HG03196 (cell line): ENCODE results near the gene NGFR.

ENCODE experiments used
- ATAC-seq: cut with Tn5 transposase; IDR thresholded peaks from one replicate; pipeline ENCODE4 v1.9.1; 2021; ENCODE audit not compliant: unreplicated experiment

The NGFR gene

DNA sequence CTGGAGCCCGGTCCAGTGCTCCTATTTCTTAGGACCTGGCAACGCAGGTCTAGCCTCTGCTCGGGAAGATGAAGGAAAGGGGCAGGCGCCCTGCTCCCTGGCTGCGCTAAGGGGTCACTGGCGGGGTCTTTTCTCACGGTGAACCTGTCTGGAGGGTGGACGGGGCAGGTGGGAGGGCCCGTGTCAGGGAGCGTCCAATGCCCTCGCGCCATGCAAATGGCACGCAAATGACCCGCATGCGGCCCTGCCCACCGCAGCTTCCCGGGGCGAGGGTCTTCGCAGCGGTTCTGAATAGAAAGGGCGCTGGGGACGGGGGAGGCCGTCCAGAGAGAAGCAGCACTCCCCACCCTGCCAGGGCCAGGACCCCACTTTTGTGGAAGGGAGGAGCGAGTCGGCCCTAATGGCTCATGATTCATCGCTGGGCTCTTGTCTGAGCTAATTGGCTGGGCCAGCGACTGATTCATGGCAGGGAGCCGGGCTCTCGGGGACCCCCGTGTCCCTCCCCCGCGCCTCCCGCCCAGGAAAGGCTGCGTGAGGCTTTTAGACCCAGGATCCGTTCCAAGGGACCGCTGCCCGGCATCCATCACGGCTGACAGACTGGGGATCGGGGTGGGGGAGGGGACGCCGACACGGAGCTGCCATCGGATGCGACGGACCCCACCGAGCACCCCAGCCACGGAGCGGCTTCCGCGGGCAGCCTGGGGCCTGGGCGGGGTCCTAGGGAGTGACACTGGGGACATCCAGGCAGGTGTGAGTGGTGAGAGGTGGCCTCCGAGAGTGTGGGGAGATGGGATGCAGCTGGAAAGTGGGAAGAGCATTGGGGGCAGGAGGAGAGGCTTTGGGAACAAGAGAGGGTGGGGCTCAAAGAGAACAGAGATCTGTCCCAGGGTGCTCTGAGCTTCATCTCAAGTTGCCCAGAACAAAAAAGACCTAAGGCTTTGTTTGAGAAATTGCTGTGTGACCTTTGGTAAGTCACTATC is 25.0 kb upstream of the NGFR start:
- no peak for ATAC-seq

DNA sequence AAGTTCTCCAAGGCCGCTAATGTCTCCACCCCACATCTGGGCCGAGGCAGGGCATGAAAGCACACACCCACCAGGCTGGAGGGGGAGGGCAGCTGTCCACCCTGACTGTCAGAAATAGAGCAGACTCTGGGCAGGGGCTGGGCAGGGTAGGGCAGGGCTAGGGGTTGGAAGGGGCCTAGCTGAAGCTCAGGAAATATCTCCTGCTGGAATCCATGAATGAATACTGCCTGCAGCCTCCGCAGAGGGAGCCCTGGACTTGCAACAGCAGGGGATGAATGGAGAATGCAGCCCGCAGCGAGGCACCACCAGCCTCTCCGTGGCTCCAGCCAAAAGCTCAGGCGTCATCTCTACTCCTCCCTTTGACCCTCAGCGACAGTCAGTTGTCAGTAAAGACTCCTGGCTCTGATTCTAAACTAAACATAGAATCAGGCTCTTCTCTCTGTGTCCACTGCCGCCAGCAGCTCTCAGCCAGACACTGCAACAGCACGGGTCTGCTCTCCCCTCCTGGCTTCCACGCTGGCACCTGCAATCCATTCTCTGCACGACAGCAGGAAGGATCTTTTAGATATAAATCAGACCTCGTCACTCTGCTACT is 23.9 kb upstream of the NGFR start:
- ATAC-seq, result no peak

DNA sequence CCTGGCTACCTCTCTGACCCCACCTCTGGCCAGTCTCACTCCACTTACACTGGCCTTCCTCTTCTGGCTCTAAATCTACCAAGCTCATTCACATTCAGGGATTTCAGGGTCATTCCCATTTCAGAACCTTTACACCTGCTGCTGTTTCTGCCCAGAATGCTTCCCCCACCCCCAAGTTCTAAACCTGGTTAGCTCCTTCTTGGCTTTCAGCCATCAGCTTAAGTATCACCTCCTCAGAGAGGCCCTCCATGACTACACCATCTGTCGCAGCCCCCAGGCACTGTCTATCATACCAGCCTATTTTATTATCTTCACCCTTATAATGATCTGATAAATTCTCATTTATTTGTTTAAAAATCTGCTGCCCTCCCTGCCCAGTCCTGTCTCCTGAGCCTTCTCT is 23.3 kb upstream of the NGFR start:
- no peak for ATAC-seq

DNA sequence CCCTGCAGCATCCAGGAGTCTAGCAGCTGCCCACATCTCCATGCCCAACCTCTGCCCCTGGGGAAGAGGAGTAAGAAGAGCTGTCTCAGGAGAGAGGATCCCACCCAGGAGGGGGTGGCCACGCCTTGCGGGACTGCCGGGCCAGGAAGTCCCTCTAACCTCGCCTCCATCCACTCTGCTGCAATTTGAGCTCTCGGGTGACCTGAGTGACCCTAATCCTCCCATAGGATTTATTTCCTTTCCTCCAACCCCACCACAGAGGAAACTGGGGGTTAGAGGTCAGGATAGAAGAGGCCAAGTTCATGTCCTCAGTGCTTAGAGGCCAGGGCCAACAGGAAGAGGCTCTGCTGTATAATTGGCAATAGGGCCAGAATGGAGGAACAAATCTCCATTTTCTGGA is 22.6 kb upstream of the NGFR start:
- ATAC-seq, result no peak

DNA sequence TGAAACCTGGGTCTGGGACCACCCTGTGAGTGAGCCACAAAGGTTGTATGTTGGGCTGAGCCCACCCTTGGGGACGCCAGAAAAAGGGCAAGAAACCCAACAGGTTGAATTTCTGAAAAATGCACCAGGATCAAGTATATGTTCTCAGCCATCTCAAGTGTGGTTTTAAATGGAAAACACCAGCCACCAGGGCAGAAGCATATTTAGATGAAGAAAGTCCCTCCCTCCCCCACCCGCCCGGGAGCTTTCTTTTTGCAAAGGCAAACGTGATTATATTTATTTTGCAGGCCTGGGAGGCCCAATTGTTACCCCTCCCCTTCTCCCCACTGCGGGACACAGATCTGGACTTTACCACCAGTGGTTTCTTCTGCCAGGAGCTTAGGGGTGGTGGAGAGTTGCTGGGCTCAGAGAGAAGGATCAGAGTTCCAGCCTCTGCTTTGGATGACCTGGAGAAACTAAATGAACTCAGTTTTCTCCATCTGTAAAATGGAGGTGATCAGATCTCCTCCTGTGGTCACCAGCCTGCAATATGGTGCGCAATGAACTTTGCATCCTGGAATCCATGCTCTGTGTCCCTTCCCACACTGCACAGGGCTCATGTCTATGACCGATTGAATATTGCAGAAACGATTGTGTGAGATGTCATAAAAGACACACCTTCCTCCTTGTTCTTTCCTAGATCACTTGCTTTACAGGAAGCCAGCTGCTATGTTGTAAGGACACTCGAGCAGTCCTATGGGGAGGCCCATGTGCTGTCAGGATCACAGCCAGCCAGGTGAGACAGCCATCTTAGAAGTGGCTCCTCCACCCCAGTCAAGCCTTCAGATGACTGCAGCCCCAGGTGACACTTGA is 21.0 kb upstream of the NGFR start:
- ATAC-seq, result no peak

DNA sequence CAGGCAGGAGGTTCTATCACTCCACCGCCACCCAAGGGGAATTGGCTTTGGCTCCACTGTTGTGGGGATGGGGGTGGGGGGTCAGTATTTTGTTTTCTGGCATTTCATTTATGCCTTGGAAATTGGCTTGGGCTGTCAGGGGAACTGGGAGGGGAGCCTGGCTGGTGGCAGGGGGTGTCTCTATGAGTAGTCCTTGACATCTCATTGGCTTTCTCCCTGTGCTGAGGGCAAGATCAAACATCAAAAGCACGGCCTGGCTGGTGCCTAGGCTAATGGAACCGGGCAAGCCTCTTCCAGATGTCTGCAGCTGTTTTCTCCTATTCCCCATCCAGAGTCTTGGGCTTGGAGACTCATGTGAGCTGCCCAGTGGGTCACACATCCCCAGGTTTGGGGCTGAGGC is 17.4 kb upstream of the NGFR start:
- ATAC-seq, result no peak

DNA sequence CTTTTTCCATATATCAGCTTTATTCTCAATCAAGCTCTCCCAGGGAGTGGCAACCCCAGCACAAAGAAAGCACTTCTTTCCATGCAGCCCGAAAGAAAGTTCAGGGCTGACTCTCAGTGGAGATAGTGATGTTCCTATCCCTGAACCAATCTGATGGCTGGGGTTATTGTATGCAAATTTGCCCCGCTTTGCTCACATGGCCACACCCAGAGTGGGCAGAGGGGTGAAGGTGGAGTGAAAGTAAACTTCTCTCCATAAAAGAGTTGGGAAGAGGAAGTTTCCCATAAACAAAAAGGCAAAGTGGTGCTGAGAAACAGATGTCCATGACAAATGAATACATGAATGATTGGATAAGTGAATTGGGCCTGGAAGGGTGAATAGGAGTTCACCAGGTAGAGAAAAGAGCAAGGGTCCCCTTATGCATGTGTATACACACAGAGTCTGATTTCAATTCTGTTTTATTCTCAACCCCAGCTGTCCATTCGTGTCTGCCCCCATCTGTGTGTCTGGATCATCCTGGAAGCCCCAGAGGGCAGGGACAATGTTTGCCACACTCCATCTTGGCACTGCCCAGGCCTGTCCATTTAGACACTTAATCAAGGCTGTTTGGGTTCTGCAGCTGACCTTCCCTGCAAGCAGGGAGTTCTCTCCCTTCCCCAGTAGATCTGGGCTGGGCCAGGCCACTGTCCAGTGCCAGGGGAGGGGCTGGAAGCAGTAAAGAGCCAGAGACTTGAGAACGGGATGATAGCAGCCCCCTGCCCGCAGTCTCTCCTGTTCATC is 14.1 kb upstream of the NGFR start:
- no peak for ATAC-seq

DNA sequence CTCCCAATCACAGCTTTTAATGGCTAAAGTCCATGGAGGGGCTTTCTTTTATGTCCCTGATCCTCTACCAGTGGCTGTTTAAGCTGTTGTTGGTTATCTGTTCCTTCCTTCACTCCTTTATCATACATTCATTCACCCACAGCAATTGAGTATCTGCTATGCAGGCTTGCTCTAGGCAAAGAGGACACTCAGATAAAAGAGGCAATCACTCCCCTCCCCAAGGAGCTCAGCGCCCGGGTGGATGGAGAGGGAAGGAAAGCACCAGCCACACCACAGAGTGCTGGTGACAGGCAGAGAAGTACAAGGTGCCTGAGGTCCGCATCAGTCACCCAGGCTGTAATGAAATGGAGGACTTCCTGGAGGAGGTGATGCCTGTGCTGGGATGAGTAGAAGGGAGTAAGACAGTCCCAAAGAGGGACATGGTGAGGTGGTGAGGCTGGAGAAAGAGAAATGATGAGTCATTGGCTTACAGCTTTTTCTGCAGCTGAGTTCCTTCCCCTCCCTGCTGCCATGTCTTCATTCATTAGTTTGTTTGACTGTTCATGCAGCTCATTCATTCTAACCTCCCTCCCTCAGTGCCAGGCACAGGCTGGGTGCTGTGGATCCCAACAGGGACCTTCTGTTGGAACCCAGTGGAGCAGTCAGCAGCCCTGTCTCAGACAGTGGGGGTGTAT is 12.8 kb upstream of the NGFR start:
- ATAC-seq, result no peak

DNA sequence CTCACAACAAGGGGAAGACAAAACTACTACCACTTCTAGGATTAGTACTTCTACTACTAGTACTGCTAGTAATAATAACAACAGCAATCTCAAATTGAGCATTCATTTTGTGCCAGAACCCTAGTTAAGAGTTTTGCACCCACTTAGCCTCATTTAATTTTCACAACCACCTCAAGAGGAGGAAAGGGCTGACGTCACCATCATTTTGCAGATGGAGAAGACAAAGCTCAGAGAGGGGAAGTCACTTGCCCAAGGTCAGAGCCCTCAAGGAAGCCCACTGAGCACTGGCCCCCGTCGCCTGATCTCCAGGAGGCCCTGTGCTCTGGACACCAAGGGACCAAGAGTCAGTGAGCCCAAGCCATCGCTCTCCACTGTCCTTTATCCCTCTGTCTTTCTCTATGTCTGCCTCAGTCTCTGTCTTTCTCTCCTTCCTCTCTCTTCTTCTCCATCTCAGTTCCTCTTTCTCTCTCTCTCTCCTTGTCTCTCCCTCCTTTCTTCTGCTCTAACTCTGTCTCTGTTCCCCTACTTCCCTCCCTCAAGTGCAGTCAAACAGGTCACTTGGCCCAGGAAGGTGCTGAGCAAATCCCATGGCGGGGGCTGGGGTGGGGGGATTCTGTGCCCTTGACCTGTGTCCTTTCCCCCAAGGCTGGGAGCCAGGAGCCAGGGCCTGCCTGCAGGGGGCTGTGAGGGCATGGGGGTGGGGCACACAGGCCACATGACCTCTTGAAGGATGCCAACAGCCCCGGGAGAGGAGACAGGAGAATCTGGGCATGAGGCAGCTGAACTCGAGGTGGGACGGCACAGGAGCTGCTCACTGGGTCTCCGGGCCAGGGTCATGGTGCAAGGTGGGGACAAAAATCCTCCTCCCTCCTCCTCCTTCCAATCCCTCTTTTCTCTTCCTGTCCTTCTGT is 11.2 kb upstream of the NGFR start:
- ATAC-seq, result no peak

DNA sequence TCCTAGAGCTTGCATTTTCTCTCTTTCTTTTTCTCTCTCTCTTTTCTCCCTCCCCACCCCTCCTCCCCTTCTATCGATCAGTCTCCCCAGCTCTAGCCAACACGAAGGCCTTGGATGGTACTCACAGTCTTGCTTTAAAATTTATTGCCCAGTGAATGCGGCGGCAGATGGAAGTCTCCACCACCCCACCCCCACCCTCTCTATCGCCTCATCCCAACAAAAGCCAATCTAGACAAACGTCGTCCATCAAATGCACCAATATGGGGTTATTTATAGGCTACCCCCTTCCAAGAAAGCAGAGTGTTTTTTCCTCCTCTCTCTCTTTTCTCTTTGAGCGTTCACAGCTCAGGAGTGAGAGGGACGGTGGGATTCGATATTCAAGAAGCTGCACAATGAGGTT is 10.5 kb upstream of the NGFR start:
- ATAC-seq, result no peak

DNA sequence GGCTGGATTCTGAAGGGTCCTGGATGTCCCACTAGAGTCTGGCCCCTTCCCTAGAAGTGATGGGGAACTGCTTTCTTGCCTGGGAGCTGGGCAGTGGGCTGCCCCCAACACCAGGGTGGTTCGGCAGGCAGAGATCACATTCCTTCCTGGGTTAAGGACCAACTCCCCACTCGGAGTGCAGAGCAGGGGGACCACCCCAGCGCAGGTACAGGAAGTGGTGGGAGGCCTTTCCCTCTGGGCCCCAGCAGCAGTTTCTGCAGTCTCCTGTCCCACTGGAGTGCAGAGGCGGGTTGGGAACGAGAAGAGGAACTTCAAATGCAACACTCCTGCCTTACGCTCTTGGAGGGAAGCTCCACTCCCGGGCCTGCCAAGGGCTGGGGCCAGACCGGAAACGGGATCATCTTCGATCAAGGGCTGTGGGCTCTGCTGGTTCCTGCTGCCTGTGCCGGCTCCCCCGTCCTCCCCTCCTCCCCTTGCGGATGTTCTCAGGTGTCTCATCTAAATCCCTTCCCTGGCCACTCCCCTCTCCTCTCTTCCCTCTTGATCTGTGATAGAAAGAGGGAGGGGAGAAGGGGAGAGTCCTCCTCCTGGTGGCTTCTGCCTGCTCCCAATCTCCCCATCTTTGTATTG is 9.0 kb upstream of the NGFR start:
- no peak for ATAC-seq

DNA sequence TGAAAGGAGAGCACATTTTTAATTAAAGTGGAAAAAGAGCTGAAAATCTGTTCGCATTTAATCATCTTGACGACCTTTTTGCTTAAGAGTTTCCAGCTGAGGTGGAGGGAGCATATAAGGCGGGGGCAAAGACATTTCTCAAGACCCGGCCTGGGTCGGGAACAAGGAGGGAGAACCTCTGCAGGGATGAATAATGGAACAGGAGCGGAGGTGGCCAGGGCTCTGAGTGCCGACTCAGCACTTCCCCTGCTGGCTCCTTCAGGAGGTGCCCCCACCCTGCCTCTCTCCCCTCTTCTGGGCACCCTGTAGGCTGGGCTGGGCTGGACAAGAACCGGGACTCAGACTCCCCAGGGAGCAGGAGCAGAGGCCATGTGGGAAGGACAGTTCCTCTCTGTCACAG is 7.9 kb upstream of the NGFR start:
- no peak for ATAC-seq

DNA sequence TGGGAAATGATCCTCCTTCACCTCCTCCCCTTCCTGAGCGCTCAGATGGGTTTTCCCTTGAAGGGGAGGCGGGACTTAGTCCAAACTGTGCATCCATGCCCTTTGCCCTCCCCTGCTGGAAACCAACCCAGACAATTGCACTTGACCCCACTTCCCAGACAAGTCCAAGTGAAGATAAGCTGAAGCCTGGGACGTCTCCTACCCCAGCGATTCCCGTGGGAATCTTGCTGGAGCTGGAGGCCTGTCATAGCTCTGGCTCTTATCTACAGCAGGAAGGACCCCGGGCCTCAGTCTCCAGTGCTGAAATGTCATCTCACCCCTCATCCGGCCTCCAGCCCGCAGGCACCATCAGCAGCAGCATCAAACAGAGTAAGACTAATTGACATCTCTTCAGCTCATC is 6.5 kb upstream of the NGFR start:
- ATAC-seq, result no peak

DNA sequence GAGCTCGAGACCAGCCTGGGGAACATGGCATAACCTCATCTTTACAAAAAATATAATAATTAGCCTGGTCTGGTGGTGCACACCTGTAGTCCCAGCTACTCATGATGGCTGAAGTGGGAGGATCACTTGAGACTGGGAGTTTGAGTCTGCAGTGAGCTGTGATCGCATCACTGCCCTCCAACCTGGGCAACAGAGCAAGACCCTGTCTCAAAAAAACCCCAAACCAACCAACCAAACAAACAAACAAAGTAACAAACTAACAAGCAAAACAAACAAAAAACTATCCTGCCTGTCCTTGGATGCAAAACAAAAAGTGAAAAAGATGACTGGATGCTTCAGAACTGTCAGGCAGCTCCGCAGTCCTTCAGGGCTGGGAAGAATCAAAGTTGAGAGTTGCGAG is 5.7 kb upstream of the NGFR start:
- ATAC-seq, result no peak

DNA sequence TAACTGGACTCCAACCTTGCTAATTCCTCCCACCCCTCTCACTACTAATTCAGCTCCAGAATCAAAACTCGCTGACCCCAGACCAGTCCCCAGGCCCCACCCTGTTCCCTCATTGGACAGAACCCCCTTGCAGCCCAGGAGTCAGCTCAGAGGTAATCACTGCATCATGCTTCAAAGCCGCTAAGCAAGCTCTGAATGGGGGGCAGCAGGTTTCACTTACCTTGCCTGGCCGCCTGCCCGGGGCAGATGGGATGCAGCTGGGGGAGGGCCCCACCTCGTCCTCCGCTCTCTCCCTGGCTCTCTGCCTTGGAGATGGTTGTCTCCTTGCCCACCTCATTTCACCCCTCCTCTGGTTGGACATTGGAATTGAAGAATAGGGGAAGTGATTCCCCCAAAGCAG is 4.8 kb upstream of the NGFR start:
- no peak for ATAC-seq

DNA sequence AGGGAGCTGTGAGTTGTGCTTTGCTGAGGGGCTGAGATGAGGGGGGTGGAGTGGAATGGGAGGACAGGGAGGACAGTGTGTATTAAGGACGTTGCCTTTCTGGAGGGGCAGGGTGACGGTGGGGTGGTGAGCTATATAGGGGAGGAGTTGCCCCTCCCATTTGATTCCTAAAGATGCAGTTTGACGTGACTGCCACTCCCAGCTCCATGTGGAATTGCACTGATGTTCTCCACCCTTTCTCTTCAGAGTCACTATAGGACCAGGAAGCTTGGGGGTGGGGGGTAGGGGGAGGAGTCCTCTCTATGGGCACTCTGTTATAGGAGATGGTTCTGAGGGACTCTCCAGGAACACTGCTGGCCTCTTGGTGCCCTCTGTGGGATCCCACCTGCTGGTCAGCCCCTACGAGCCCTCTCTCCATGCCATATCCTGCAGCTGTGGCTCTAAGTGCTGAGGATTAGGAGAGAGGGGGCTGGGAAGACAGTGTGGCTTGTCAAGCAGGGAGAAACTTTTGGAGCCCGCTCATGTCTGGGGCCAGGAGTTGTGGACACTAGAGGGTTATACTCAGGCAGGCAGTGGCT is 3.8 kb upstream of the NGFR start:
- no peak for ATAC-seq

DNA sequence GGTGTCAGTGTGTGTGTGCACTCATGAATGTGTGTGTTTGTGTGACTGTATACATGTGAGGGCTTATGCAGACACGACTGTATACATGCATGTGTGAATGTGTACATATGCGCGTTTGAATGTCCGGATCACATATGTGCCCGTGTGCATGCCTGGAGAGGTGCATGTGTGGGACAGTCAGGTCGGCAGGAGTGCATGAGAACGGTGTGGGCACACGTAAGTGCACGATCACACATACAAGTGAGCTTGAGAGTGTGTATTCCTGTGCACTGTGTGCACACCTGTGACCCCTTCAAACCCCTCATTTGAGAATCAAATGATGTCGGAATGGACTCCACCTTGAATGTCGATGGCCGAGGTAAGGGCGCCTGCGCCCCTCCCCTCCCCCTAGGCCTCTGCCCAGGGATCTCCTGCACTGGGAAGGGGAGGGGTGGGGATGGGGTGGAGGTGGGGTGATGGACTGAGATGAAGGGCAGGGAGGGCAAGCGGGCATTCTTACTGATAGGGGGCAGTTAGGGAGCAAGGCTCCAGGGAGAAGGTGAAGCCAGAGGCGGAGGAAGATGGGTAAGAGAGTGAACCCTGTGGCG is 601 bp upstream of the NGFR start:
- ATAC-seq, result no peak

DNA sequence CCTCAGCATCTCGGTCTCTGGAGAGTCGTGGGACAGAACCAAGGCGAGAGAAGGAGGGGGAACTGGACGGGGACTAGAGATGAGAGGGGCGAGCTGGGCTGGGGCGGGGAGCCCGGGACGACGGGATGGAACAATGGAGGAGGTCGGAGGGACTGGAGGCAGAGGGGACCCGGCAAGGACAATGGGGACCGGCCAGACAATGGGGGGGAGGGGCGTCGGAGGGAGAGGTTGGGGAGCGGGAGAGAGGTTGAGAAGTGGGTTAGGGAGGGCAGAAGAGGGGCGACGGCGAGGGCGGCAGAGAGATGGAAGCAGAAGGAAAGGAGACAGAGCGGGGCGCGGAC is 719 bp downstream of the NGFR start:
- ATAC-seq, result no peak
